GM12891 (cell line): ENCODE data around the gene PLXND1.

Experiments used
- PAX5 ChIP-seq: IDR thresholded peaks from 2 replicates; pipeline ENCODE4 v1.6.1; 2011; ENCODE audit warnings: low read length, moderate library complexity, mild to moderate bottlenecking; ENCODE audit not compliant: insufficient read depth, severe bottlenecking
- POLR2A ChIP-seq: IDR thresholded peaks from 2 replicates; pipeline ENCODE4 v1.6.1; 2011; ENCODE audit warnings: low read depth, low read length, control low read depth
- POLR2AphosphoS5 ChIP-seq: IDR thresholded peaks from 2 replicates; pipeline ENCODE4 v1.6.1; 2011; ENCODE audit warnings: low read depth, low read length, control low read depth

DNA sequence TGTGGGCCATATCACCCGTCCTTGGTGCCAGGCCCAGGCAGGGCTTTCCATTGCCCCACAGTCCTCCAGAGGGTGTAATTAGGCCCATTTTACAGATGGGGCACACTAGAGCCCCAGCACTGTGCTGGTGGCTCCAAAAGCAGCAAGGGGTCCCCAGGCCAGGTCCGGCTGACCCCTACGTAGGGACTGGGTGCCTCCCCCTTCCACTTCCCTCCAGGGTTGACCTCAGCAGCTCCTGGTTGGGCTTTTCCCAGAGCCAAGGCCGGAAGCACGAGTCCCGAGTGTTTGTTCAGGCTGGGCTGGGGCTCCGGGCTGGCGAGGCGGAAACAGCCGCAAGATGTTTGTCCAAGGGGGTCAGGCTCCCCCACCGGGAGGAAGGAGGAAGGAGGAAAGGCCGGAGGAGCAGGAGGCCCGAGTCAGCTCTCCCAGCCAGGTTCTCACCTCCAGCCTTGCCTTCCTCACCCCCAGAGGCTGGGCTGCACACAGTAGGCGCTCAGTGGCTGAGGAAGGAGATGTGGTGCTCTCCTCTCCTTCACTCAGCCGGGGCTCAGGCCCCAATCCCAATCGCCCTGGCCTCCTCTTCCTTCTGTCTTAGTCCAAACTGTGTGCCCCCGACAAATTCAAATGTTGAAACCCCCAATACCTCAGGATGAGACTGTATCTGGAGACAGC is 17.1 kb upstream of the PLXND1 start:
- no peak for TF ChIP-seq POLR2AphosphoS5
- no peak for TF ChIP-seq PAX5
- TF ChIP-seq POLR2A, result no peak
